ENCODE results near the gene PLXNB3.
A peak's percentile ranks its signal among the peaks of the same experiment; 100 is the strongest.

The PLXNB3 gene

GRCh38 chrX:153818571-153819383 lies 54.7 kb downstream of the PLXNB3 start:
- peaks cover 8% of the 10 kb centered on the region for H3K4me1 ChIP-seq (ENCODE audit: control insufficient read depth, insufficient read depth, low read length)
- peak overlapping the region; percentile 32 for H3K4me3 ChIP-seq (ENCODE audit: insufficient read depth, low read depth, low read length)
- H3K36me3 ChIP-seq (ENCODE audit: control insufficient read depth, insufficient read depth, low read length), result no peaks in the 10 kb centered on the region
- 3 to 4% methylated on average over 67 of the region's 67 CpGs for WGBS, 2 experiments
- peak overlapping the region; percentile 77 for H3K27ac ChIP-seq (ENCODE audit: insufficient read depth, low read depth, low read length, poor library complexity, severe bottlenecking)
- no peaks in the 10 kb centered on the region for H3K9me3 ChIP-seq (ENCODE audit: control insufficient read depth, low read length)
- no peaks in the 10 kb centered on the region for H3K27me3 ChIP-seq (ENCODE audit: control insufficient read depth, insufficient read depth, low read length, poor library complexity, severe bottlenecking)

GRCh38 chrX:153819384-153820040 lies 55.5 kb downstream of the PLXNB3 start:
- Histone ChIP-seq H3K36me3 (ENCODE audit: control insufficient read depth, insufficient read depth, low read length) (no peaks in the 10 kb centered on the region), H3K4me3 (ENCODE audit: insufficient read depth, low read depth, low read length) (peak overlapping the region; percentile 32), H3K27me3 (ENCODE audit: control insufficient read depth, insufficient read depth, low read length, poor library complexity, severe bottlenecking) (no peaks in the 10 kb centered on the region), H3K27ac (ENCODE audit: insufficient read depth, low read depth, low read length, poor library complexity, severe bottlenecking) (peak overlapping the region; percentile 77), H3K9me3 (ENCODE audit: control insufficient read depth, low read length) (no peaks in the 10 kb centered on the region), H3K4me1 (ENCODE audit: control insufficient read depth, insufficient read depth, low read length) (peaks cover 8% of the 10 kb centered on the region)
- WGBS, 2 experiments, result 34 to 39% methylated on average over 23 of the region's 23 CpGs

- Histone ChIP-seq H3K36me3 (ENCODE audit: control insufficient read depth, insufficient read depth, low read length) (no peaks in the 10 kb centered on the region), H3K4me1 (ENCODE audit: control insufficient read depth, insufficient read depth, low read length) (peaks cover 8% of the 10 kb centered on the region), H3K27ac (ENCODE audit: insufficient read depth, low read depth, low read length, poor library complexity, severe bottlenecking) (no peak overlapping the region), H3K4me3 (ENCODE audit: insufficient read depth, low read depth, low read length) (no peak overlapping the region), H3K9me3 (ENCODE audit: control insufficient read depth, low read length) (no peaks in the 10 kb centered on the region), H3K27me3 (ENCODE audit: control insufficient read depth, insufficient read depth, low read length, poor library complexity, severe bottlenecking) (no peaks in the 10 kb centered on the region)
- 86 to 90% methylated on average over 7 of the region's 7 CpGs for WGBS, 2 experiments
These were observed 56.6 kb downstream of the PLXNB3 start for GRCh38 chrX:153820601-153821000.

- Histone ChIP-seq H3K4me1 (ENCODE audit: control insufficient read depth, insufficient read depth, low read length) (peaks cover 8% of the 10 kb centered on the region), H3K27ac (ENCODE audit: insufficient read depth, low read depth, low read length, poor library complexity, severe bottlenecking) (no peak overlapping the region), H3K36me3 (ENCODE audit: control insufficient read depth, insufficient read depth, low read length) (no peaks in the 10 kb centered on the region), H3K9me3 (ENCODE audit: control insufficient read depth, low read length) (no peaks in the 10 kb centered on the region), H3K27me3 (ENCODE audit: control insufficient read depth, insufficient read depth, low read length, poor library complexity, severe bottlenecking) (no peaks in the 10 kb centered on the region), H3K4me3 (ENCODE audit: insufficient read depth, low read depth, low read length) (no peak overlapping the region)
- 69 to 83% methylated on average over 9 of the region's 9 CpGs for WGBS, 2 experiments
These were observed 57.0 kb downstream of the PLXNB3 start for GRCh38 chrX:153821066-153821465.

DNA sequence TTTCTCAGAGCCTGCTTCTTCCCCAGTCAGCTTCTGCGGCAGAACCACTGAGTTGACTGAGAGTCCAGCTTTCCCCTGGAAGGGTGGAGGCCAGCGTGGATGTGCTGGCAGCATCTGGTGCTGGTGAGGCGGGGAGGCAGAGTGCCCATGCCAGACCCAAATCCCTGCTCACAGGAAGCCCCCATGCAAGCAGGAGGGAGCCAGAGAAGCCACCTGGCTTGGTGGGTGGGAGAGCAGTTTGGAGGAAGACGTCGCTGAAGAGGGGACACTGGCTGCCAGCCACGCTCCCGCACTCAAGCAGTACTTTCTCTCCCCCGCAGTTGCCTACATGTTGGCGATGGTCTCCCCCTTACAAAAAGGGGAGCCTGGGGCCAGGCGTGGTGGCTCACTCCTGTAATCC lies 60.3 kb downstream of the PLXNB3 start:
- H3K27me3 ChIP-seq (ENCODE audit: control insufficient read depth, insufficient read depth, low read length, poor library complexity, severe bottlenecking), result peaks cover 20% of the 10 kb centered on the region
- WGBS, 2 experiments, result 89 to 90% methylated on average over 10 of the region's 10 CpGs
- no peak overlapping the region for H3K27ac ChIP-seq (ENCODE audit: insufficient read depth, low read depth, low read length, poor library complexity, severe bottlenecking)
- H3K4me3 ChIP-seq (ENCODE audit: insufficient read depth, low read depth, low read length), result no peak overlapping the region
- H3K4me1 ChIP-seq (ENCODE audit: control insufficient read depth, insufficient read depth, low read length), result peaks cover 9% of the 10 kb centered on the region
- no peaks in the 10 kb centered on the region for H3K36me3 ChIP-seq (ENCODE audit: control insufficient read depth, insufficient read depth, low read length)
- H3K9me3 ChIP-seq (ENCODE audit: control insufficient read depth, low read length), result no peaks in the 10 kb centered on the region

- 84 to 88% methylated on average over 8 of the region's 8 CpGs for WGBS, 2 experiments
- peaks cover 27% of the 10 kb centered on the region for H3K27me3 ChIP-seq (ENCODE audit: control insufficient read depth, insufficient read depth, low read length, poor library complexity, severe bottlenecking)
- no peaks in the 10 kb centered on the region for H3K36me3 ChIP-seq (ENCODE audit: control insufficient read depth, insufficient read depth, low read length)
- no peak overlapping the region for H3K27ac ChIP-seq (ENCODE audit: insufficient read depth, low read depth, low read length, poor library complexity, severe bottlenecking)
- no peak overlapping the region for H3K4me3 ChIP-seq (ENCODE audit: insufficient read depth, low read depth, low read length)
- H3K4me1 ChIP-seq (ENCODE audit: control insufficient read depth, insufficient read depth, low read length), result peaks cover 3% of the 10 kb centered on the region
- no peaks in the 10 kb centered on the region for H3K9me3 ChIP-seq (ENCODE audit: control insufficient read depth, low read length)
These were observed 61.0 kb downstream of the PLXNB3 start for GRCh38 chrX:153825042-153825441.
